ENCODE data around the gene DNAH1.

DNA sequence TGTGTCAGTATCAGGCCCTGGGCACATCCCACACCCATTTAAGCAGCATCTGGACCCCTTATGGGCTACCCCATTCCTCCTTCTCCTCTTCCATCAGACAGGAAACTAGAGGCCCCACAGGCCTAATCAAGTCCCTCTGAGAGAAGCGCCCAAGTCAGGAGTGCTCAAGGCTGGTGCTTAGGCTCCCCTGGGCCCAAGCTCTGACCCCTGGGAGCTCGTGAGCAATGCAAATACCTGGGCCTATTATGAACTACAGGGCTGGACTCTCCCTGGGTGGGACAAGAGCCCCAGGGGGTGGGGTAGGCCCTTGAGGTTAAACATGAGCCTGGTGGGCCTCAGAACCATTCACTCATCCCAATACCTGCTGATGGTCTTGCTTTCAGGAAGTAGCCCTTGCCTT, 71.4 kb downstream of the DNAH1 start:
- TF ChIP-seq, protein P1, sequence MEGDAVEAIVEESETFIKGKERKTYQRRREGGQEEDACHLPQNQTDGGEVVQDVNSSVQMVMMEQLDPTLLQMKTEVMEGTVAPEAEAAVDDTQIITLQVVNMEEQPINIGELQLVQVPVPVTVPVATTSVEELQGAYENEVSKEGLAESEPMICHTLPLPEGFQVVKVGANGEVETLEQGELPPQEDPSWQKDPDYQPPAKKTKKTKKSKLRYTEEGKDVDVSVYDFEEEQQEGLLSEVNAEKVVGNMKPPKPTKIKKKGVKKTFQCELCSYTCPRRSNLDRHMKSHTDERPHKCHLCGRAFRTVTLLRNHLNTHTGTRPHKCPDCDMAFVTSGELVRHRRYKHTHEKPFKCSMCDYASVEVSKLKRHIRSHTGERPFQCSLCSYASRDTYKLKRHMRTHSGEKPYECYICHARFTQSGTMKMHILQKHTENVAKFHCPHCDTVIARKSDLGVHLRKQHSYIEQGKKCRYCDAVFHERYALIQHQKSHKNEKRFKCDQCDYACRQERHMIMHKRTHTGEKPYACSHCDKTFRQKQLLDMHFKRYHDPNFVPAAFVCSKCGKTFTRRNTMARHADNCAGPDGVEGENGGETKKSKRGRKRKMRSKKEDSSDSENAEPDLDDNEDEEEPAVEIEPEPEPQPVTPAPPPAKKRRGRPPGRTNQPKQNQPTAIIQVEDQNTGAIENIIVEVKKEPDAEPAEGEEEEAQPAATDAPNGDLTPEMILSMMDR (IDR thresholded peaks at IDR 0.05 in 4 of 5, conservative IDR thresholded peaks at IDR 0.05 in 1 of 5): no peak
- no peak for TF ChIP-seq POLR2A (IDR thresholded peaks at IDR 0.05)
